Erythroblast (primary cell): ENCODE results near the gene MARK1.

ENCODE experiments used
- GATA1 ChIP-seq: IDR thresholded peaks from 2 replicates; pipeline ENCODE4 v1.6.1; 2011; ENCODE audit warnings: low read depth, mild to moderate bottlenecking, control low read depth, low read length, moderate library complexity
- POLR2A ChIP-seq: IDR thresholded peaks from 2 replicates; pipeline ENCODE4 v1.6.1; 2011; ENCODE audit warnings: mild to moderate bottlenecking, low read length

GRCh38 chr1:220565670-220566069 is 37.7 kb downstream of the MARK1 start:
- TF ChIP-seq POLR2A (no peak), GATA1 (no peak)
